ENCODE data around the gene LPP. TPM values are rescaled to one million over a fixed set of nuclear protein-coding genes. Genes with fewer than 3 reads are reported as not detected.

LPP gene
- total and polyA plus RNA-seq, 2 of the 13 experiments (the other 11 are each of a cell fraction or from before 2014, with no cell fraction given): 19.2 to 29.9 TPM

- TF ChIP-seq ZNF430 (CRISPR knock-in tag; IDR thresholded peaks at IDR 0.05) (no peak), ZNF335 (CRISPR knock-in tag; IDR thresholded peaks at IDR 0.05) (no peak), HNF4A (CRISPR knock-in tag; IDR thresholded peaks at IDR 0.05) (peak; percentile 93), KMT2A (CRISPR knock-in tag; IDR thresholded peaks at IDR 0.05) (no peak), ZNF616 (CRISPR knock-in tag; IDR thresholded peaks at IDR 0.05; ENCODE audit: low read depth) (no peak), KLF9 (CRISPR knock-in tag; IDR thresholded peaks at IDR 0.05; ENCODE audit: low read depth) (no peak), ZNF879 (CRISPR knock-in tag; IDR thresholded peaks at IDR 0.05) (no peak), HOMEZ (CRISPR knock-in tag; IDR thresholded peaks at IDR 0.05; ENCODE audit: low read depth) (peak; percentile 82), GRHL1 (CRISPR knock-in tag; conservative IDR thresholded peaks at IDR 0.05) (no peak), MTF1 (CRISPR knock-in tag; IDR thresholded peaks at IDR 0.05) (no peak), YEATS4 (CRISPR knock-in tag; IDR thresholded peaks at IDR 0.05; ENCODE audit: borderline replicate concordance) (no peak), KAT2B (IDR thresholded peaks at IDR 0.05; ENCODE audit: borderline replicate concordance, low read depth, low read length) (no peak), RFXANK (CRISPR knock-in tag; IDR thresholded peaks at IDR 0.05) (no peak), THAP8 (CRISPR knock-in tag; IDR thresholded peaks at IDR 0.05; ENCODE audit: borderline replicate concordance) (no peak), ZNF558 (CRISPR knock-in tag; IDR thresholded peaks at IDR 0.05; ENCODE audit: borderline replicate concordance) (no peak), TP53 (CRISPR knock-in tag; conservative IDR thresholded peaks at IDR 0.05) (no peak), HNRNPUL1 (IDR thresholded peaks at IDR 0.05; ENCODE audit: low read depth, low read length) (no peak), ZFP36 (IDR thresholded peaks at IDR 0.05; ENCODE audit: borderline replicate concordance, low read depth, low read length, partially characterized antibody) (no peak), ETV6 (CRISPR knock-in tag; conservative IDR thresholded peaks at IDR 0.05) (no peak), AGO1 (IDR thresholded peaks at IDR 0.05; ENCODE audit: low read depth, low read length, poor library complexity, severe bottlenecking) (no peak), CCDC6 (CRISPR knock-in tag; IDR thresholded peaks at IDR 0.05) (no peak), GATAD2A (CRISPR knock-in tag; IDR thresholded peaks at IDR 0.05) (peak; percentile 74), MYC (CRISPR knock-in tag; IDR thresholded peaks at IDR 0.05; ENCODE audit: borderline replicate concordance) (no peak), SRSF1 (optimal IDR thresholded peaks at IDR 0.05; ENCODE audit: low read depth, low read length) (no peak), ZBTB10 (CRISPR knock-in tag; IDR thresholded peaks at IDR 0.05; ENCODE audit: borderline replicate concordance) (no peak)
These were observed 4.0 kb downstream of the LPP start (continued) for GRCh38 chr3:188157971-188158370.
